Measurements from ENCODE around the gene P2RY6.

DNA sequence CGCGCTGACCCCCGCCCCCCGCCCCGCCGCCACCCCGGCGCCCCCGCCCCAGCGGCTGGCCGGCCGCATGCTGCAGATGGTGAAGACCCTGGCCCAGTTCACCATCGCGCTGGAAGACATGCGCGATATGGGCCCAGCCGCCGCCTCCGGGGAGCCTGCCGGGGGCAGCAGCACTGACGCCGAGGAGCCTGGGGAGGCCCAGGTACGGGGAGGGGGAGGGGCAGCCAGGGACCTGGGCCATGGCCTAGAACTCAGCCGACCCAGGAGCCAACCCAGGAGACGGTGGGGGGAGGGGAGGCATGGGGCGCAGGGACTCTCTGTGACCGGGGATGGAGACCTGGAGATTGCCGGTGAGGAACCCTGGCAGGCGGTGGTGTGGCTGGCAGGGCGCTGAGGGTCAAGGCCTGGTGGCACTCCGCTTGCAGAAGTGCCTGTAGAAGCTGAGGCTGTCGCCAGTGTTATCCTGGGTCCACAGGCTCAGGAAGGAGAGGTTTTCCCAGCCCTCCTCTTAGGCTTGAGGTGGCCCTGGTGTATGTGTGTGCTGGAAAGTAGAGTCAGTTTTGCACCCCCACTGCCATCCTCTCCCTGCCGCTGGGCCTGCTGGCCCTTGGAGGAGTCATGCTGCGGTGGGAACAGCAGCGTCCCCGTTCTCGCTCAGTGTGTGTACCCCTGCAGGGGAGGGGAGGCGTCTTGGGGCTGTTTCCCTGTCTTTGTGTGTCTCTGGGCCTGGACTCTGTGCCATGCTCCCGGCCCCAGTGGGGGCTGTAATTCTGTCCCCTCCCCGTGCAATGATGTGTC lies 71.1 kb downstream of the P2RY6 start:
- TF ChIP-seq, protein P1, sequence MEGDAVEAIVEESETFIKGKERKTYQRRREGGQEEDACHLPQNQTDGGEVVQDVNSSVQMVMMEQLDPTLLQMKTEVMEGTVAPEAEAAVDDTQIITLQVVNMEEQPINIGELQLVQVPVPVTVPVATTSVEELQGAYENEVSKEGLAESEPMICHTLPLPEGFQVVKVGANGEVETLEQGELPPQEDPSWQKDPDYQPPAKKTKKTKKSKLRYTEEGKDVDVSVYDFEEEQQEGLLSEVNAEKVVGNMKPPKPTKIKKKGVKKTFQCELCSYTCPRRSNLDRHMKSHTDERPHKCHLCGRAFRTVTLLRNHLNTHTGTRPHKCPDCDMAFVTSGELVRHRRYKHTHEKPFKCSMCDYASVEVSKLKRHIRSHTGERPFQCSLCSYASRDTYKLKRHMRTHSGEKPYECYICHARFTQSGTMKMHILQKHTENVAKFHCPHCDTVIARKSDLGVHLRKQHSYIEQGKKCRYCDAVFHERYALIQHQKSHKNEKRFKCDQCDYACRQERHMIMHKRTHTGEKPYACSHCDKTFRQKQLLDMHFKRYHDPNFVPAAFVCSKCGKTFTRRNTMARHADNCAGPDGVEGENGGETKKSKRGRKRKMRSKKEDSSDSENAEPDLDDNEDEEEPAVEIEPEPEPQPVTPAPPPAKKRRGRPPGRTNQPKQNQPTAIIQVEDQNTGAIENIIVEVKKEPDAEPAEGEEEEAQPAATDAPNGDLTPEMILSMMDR (conservative IDR thresholded peaks at IDR 0.05): no peak
- TF ChIP-seq EZH2 (IDR thresholded peaks at IDR 0.05; ENCODE audit: low read depth): no peak
